Measurements from ENCODE around the gene CLEC2D.
"Not testable (repeated sequence)": the region's sequence is repeated elsewhere in the genome, so short reads cannot be mapped to it uniquely, and the experiment has no call there.

The CLEC2D gene

GRCh38 chr12:9699898-9700605, 30.5 kb downstream of the CLEC2D start:
- DNase-seq (ENCODE audit: low read depth in 2 of 2) = no peak

- no peak for DNase-seq (ENCODE audit: low read depth in 2 of 2)
These were observed 31.1 kb downstream of the CLEC2D start for GRCh38 chr12:9700606-9700956.

- DNase-seq (ENCODE audit: low read depth in 2 of 2) = no peak
These were observed 32.1 kb downstream of the CLEC2D start for GRCh38 chr12:9701380-9702154.

- DNase-seq (ENCODE audit: low read depth in 2 of 2) = no peak
These were observed 32.7 kb downstream of the CLEC2D start for GRCh38 chr12:9702255-9702654.

- DNase-seq (ENCODE audit: low read depth in 2 of 2) = not testable (repeated sequence)
These were observed 35.0 kb downstream of the CLEC2D start for GRCh38 chr12:9704561-9704960.

- no peak for DNase-seq (ENCODE audit: low read depth in 2 of 2)
These were observed 36.7 kb downstream of the CLEC2D start for GRCh38 chr12:9706086-9706685.

- DNase-seq (ENCODE audit: low read depth in 2 of 2) = no peak
These were observed 37.8 kb downstream of the CLEC2D start for GRCh38 chr12:9707356-9707755.

GRCh38 chr12:9707864-9708808, 38.6 kb downstream of the CLEC2D start:
- DNase-seq (ENCODE audit: low read depth in 2 of 2) = peak in 1 of 2 donors; percentile 51

- DNase-seq (ENCODE audit: low read depth in 2 of 2) = no peak
These were observed 39.3 kb downstream of the CLEC2D start for GRCh38 chr12:9708853-9709252.

GRCh38 chr12:9710584-9711375, 41.3 kb downstream of the CLEC2D start:
- no peak for DNase-seq (ENCODE audit: low read depth in 2 of 2)

GRCh38 chr12:9711664-9712063, 42.2 kb downstream of the CLEC2D start:
- DNase-seq (ENCODE audit: low read depth in 2 of 2) = no peak

- DNase-seq (ENCODE audit: low read depth in 2 of 2) = not testable (repeated sequence)
These were observed 43.6 kb downstream of the CLEC2D start for GRCh38 chr12:9713032-9713558.

- DNase-seq (ENCODE audit: low read depth in 2 of 2) = no peak
These were observed 47.8 kb downstream of the CLEC2D start for GRCh38 chr12:9717070-9717925.

GRCh38 chr12:9718968-9719367, 49.5 kb downstream of the CLEC2D start:
- DNase-seq (ENCODE audit: low read depth in 2 of 2) = no peak

GRCh38 chr12:9719790-9720189, 50.3 kb downstream of the CLEC2D start:
- no peak for DNase-seq (ENCODE audit: low read depth in 2 of 2)

GRCh38 chr12:9721394-9722092, 52.0 kb downstream of the CLEC2D start:
- DNase-seq (ENCODE audit: low read depth in 2 of 2) = no peak

GRCh38 chr12:9724023-9724422, 54.5 kb downstream of the CLEC2D start:
- no peak for DNase-seq (ENCODE audit: low read depth in 2 of 2)

GRCh38 chr12:9725213-9725870, 55.8 kb downstream of the CLEC2D start:
- no peak for DNase-seq (ENCODE audit: low read depth in 2 of 2)

GRCh38 chr12:9727813-9728212, 58.3 kb downstream of the CLEC2D start:
- DNase-seq (ENCODE audit: low read depth in 2 of 2) = no peak

All from stimulated activated CD8-positive, alpha-beta memory T cell treated with anti-CD3 and anti-CD28 coated beads, Interleukin-2, amount 100 ng/mL, for 48 hours (primary cell).